Endothelial cell of umbilical vein (primary cell): ENCODE measurements around the gene XXYLT1. TPM values are rescaled to one million over a fixed set of nuclear protein-coding genes. Genes with fewer than 3 reads are reported as not detected.

Experiments
- BruUV-seq: library from RNA; stranded (reverse); fragments of 400-500 nt; replicated peaks from 2 replicates; lab custom pipeline; 2021; lab: Mats Ljungman, UMichigan
- CTCF ChIA-PET: fragments of 300-600, 350-600 bp; sonication (Branson Sonifier 250); formaldehyde crosslinking; loops from one replicate; lab custom pipeline; 2021; ENCODE audit warnings: antibody characterized with exemption, inconsistent platforms; lab: Charles Lee
- POLR2A ChIA-PET: fragments of 300-600, 350-600 bp; sonication (Branson Sonifier 250); formaldehyde crosslinking; loops from one replicate; lab custom pipeline; 2021; ENCODE audit warnings: antibody characterized with exemption, inconsistent platforms; lab: Charles Lee
- DNase-seq: peaks from one replicate; pipeline ENCODE4 v3.0.0-alpha.2; 2011; ENCODE audit warnings: low read depth, low spot score
- FAIRE-seq: peaks from 2 replicates; lab custom pipeline; 2011; peaks lifted over from hg19 to GRCh38; lab: Jason Lieb, UNC
- H2AFZ ChIP-seq: 2 replicates; pipeline ENCODE4 v1.6.0; 2012; ENCODE audit warnings: low read depth, low read length, control low read depth, inconsistent platforms
- H3K27ac ChIP-seq: 2 replicates; pipeline ENCODE4 v1.5.1; 2011; ENCODE audit warnings: low read depth, mild to moderate bottlenecking, control low read depth, low read length, moderate library complexity; ENCODE audit not compliant: insufficient read depth
- H3K27me3 ChIP-seq, 2 experiments: 2 replicates each; pipeline versions ENCODE4 v1.6.0 to v1.6.1; 2011; ENCODE audit warnings: low read length in 2 of 2, mixed read lengths in 1 of 2; ENCODE audit not compliant: control insufficient read depth in 2 of 2, insufficient read depth in 2 of 2
- H3K36me3 ChIP-seq, 2 experiments: 2 replicates in 1 of 2; 3 replicates in 1 of 2; pipeline ENCODE4 v1.5.1; 2011; ENCODE audit warnings: low read length in 2 of 2, mild to moderate bottlenecking in 1 of 2, moderate library complexity in 1 of 2; ENCODE audit not compliant: control insufficient read depth in 2 of 2, insufficient read depth in 2 of 2; ENCODE audit errors: extremely low read depth in 1 of 2
- H3K4me1 ChIP-seq: 3 replicates; pipeline ENCODE4 v1.5.1; 2011; ENCODE audit warnings: mild to moderate bottlenecking, low read length; ENCODE audit not compliant: control insufficient read depth, insufficient read depth; ENCODE audit errors: extremely low read depth
- H3K4me2 ChIP-seq: 2 replicates; pipeline ENCODE4 v1.6.1; 2011; ENCODE audit warnings: low read length, control low read depth, mixed read lengths; ENCODE audit not compliant: insufficient read depth
- H3K4me3 ChIP-seq, 3 experiments: fragments of 200-600 bp in 1 of 3; sonication (generic), shearing (Covaris generic) in 1 of 3; replicated peaks in 1 of 3; 2 replicates each; pipeline ENCODE4 v1.5.1; 2011 to 2016; ENCODE audit warnings: control low read depth in 3 of 3, low read length in 3 of 3, mild to moderate bottlenecking in 2 of 3, inconsistent platforms in 1 of 3, low read depth in 1 of 3, moderate library complexity in 1 of 3; ENCODE audit not compliant: insufficient read depth in 1 of 3
- H3K79me2 ChIP-seq: 2 replicates; pipeline ENCODE4 v1.6.0; 2012; ENCODE audit warnings: low read length, inconsistent platforms; ENCODE audit not compliant: control insufficient read depth, insufficient read depth
- H3K9ac ChIP-seq: replicated peaks from 2 replicates; pipeline ENCODE3; 2011; ENCODE audit warnings: low read length, control low read depth; ENCODE audit not compliant: insufficient read depth; ENCODE audit errors: extremely low read depth
- H3K9me1 ChIP-seq: replicated peaks from 3 replicates; pipeline ENCODE4 v1.6.0; 2011; ENCODE audit warnings: mild to moderate bottlenecking, low read length; ENCODE audit not compliant: control insufficient read depth, insufficient read depth; ENCODE audit errors: extremely low read depth
- H3K9me3 ChIP-seq: replicated peaks from 2 replicates; pipeline ENCODE4 v1.5.1; 2012; ENCODE audit warnings: low read length, inconsistent platforms; ENCODE audit not compliant: control insufficient read depth, insufficient read depth
- H4K20me1 ChIP-seq: replicated peaks from 2 replicates; pipeline ENCODE3; 2011; ENCODE audit warnings: mild to moderate bottlenecking, low read length; ENCODE audit not compliant: control insufficient read depth, insufficient read depth; ENCODE audit errors: extremely low read depth
- CTCF ChIP-seq, 2 donors: IDR thresholded peaks; 1 replicate in 1 of 2; 2 replicates in 1 of 2; pipeline ENCODE4 v1.5.1; 2011; ENCODE audit warnings: low read length in 2 of 2, mild to moderate bottlenecking in 2 of 2, moderate library complexity in 2 of 2, control low read depth in 1 of 2, inconsistent platforms in 1 of 2, low read depth in 1 of 2; ENCODE audit not compliant: insufficient read depth in 1 of 2; ENCODE audit errors: extremely low read depth in 1 of 2
- EZH2 ChIP-seq: IDR thresholded peaks from 2 replicates; pipeline ENCODE4 v1.6.1; 2012; ENCODE audit warnings: borderline replicate concordance, low read depth, mild to moderate bottlenecking, moderate library complexity, low read length, inconsistent platforms; ENCODE audit not compliant: severe bottlenecking
- FOS ChIP-seq: IDR thresholded peaks from 2 replicates; pipeline ENCODE4 v1.6.1; 2011; ENCODE audit warnings: mild to moderate bottlenecking, low read length, moderate library complexity, borderline replicate concordance; ENCODE audit not compliant: insufficient read depth
- GATA2 ChIP-seq: IDR thresholded peaks from 2 replicates; pipeline ENCODE4 v1.7.0; 2011; ENCODE audit warnings: low read depth, mild to moderate bottlenecking, moderate library complexity, mixed read lengths, low read length; ENCODE audit not compliant: insufficient read length, insufficient read depth
- JUN ChIP-seq: IDR thresholded peaks from 2 replicates; pipeline ENCODE4 v1.6.1; 2011; ENCODE audit warnings: borderline replicate concordance, low read depth; ENCODE audit not compliant: insufficient read length, insufficient read depth
- MAX ChIP-seq: IDR thresholded peaks from 2 replicates; pipeline ENCODE4 v1.6.1; 2011; ENCODE audit not compliant: insufficient read depth, insufficient read length
- MYC ChIP-seq: IDR thresholded peaks from one replicate; pipeline ENCODE4 v1.6.1; 2011; ENCODE audit warnings: mild to moderate bottlenecking, low read depth, low read length
- POLR2A ChIP-seq: IDR thresholded peaks from 2 replicates; pipeline ENCODE4 v1.6.1; 2012; ENCODE audit warnings: low read depth, mild to moderate bottlenecking, control low read depth, low read length
- POLR2AphosphoS5 ChIP-seq: IDR thresholded peaks from 2 replicates; pipeline ENCODE4 v1.6.1; 2012; ENCODE audit warnings: low read depth, mild to moderate bottlenecking, control low read depth, low read length, moderate library complexity; ENCODE audit not compliant: insufficient read depth
- dilution Hi-C: fragments of 300-500 bp; cut with MboI; formaldehyde crosslinking; loops from one replicate; pipeline ENCODE4 v1.15.0; 2019; ENCODE audit warnings: low sequenced_read_pairs; ENCODE audit not compliant: extremely low pct_ligation_motif_present
- intact Hi-C: fragments of 100-400 bp; cut with micrococcal nuclease; formaldehyde crosslinking; loops from one replicate; pipeline ENCODE4 v1.10.0; 2022
- polyA plus RNA-seq, 4 experiments: library from polyadenylated mRNA; depleted of rRNA in 3 of 4; stranded (reverse) in 3 of 4; unstranded in 1 of 4; fragments of >200 nt; gene quantifications; 2 replicates each; pipeline versions ENCODE4 v1.2.1 to v1.2.3, GENCODE V29; 2011 to 2012; ENCODE audit warnings: missing spikeins in 1 of 4
- total RNA-seq: library from RNA; stranded (reverse); gene quantifications from 2 replicates; pipeline ENCODE4 v1.2.3, GENCODE V29; 2021

XXYLT1 gene
- total and polyA plus RNA-seq, 2 donors (not counting 3 experiments of a cell fraction or from before 2014, with no cell fraction given), result 54.4 to 78.1 TPM

- Histone ChIP-seq H3K4me1 (peaks cover 30% of the 10 kb centered on the region), H3K9me3 (no peaks in the 10 kb centered on the region), H2AFZ (no peak overlapping the region), H3K36me3 (no peaks in the 10 kb centered on the region), H3K27me3 (no peaks in the 10 kb centered on the region), H3K4me2 (no peak overlapping the region), H4K20me1 (no peaks in the 10 kb centered on the region), H3K9me1 (no peaks in the 10 kb centered on the region), H3K27ac (no peak overlapping the region), H3K4me3 (no peak overlapping the region), H3K79me2 (no peaks in the 10 kb centered on the region), H3K9ac (no peak overlapping the region)
- no peak for DNase-seq
- peak; percentile 54 for FAIRE-seq
- dilution Hi-C loops, result no loop called here
- intact Hi-C loops, result no loop called here
- ChIA-PET CTCF (interaction anchor here (0.9 kb wide), 1 partner anchor 61 kb away, joined by 3 read pairs; no protein-coding TSS in a partner anchor), POLR2A (no interaction called here)
- TF ChIP-seq POLR2A (no peak), MYC (no peak), MAX (no peak), FOS (no peak)
- no TSS peak for BruUV-seq
These were observed 234.0 kb downstream of the XXYLT1 start for GRCh38 chr3:195036974-195037373.

GRCh38 chr3:195036574-195036973 is 234.4 kb downstream of the XXYLT1 start:
- H3K79me2 ChIP-seq, result no peaks in the 10 kb centered on the region
- H3K9me3 ChIP-seq, result no peaks in the 10 kb centered on the region
- no peak overlapping the region for H3K4me2 ChIP-seq
- no peak overlapping the region for H3K4me3 ChIP-seq
- H3K9ac ChIP-seq, result no peak overlapping the region
- FAIRE-seq, result no peak
- H3K9me1 ChIP-seq, result no peaks in the 10 kb centered on the region
- H3K4me1 ChIP-seq, result peaks cover 34% of the 10 kb centered on the region
- no peak overlapping the region for H2AFZ ChIP-seq
- dilution Hi-C loops (no loop called here), intact Hi-C loops (no loop called here)
- no peaks in the 10 kb centered on the region for H4K20me1 ChIP-seq
- CTCF ChIA-PET, result interaction anchor here (0.9 kb wide), 1 partner anchor 62 kb away, joined by 3 read pairs; no protein-coding TSS in a partner anchor
- H3K27me3 ChIP-seq, result no peaks in the 10 kb centered on the region
- BruUV-seq, result no TSS peak
- POLR2A ChIA-PET, result no interaction called here
- H3K27ac ChIP-seq, result no peak overlapping the region
- TF ChIP-seq GATA2 (no peak), MAX (no peak), POLR2AphosphoS5 (no peak), JUN (no peak), CTCF (IDR thresholded peaks at IDR 0.05; ENCODE audit: extremely low read depth in 1 of 2, insufficient read depth in 1 of 2, low read depth in 1 of 2, low read length in 2 of 2) (no peak), MYC (no peak), FOS (no peak), EZH2 (no peak), POLR2A (no peak)
- no peaks in the 10 kb centered on the region for H3K36me3 ChIP-seq
- DNase-seq, result no peak
